ENCODE measurements around the gene APOE. TPM values are rescaled to one million over a fixed set of nuclear protein-coding genes. Genes with fewer than 3 reads are reported as not detected.

Gene APOE
- total and polyA plus RNA-seq, 7 donors, result 63.5 to 326 (median 111) TPM

GRCh38 chr19:44951179-44952159, 45.9 kb downstream of the APOE start:
- H3K36me3 ChIP-seq, result peaks cover 0 to 9% (median 2%) of the 10 kb centered on the region in 4 donors
- H3K4me3 ChIP-seq, result no peak overlapping the region
- no peaks in the 10 kb centered on the region for H3K27me3 ChIP-seq
- 55 to 62% methylated on average over 13 of the region's 13 CpGs for WGBS, 2 donors
- no peaks in the 10 kb centered on the region for H3K9me3 ChIP-seq
- intact Hi-C loops (cut with DNase I), result loop anchor here (1.0 to 5.0 kb wide), 2 partner anchors 48 to 104 kb away; partner anchors contain the start of gene NECTIN2
- H3K4me1 ChIP-seq, result peaks cover 0 to 32% (median 28%) of the 10 kb centered on the region in 4 donors
- peak overlapping the region in 2 of 4 donors; percentile 16 to 21 for H3K27ac ChIP-seq
- TF ChIP-seq CTCF (IDR thresholded peaks at IDR 0.05) (peak; percentile 69 to 84 (median 76)), EP300 (IDR thresholded peaks at IDR 0.05) (no peak)
- DNase-seq, result peak; percentile 83

DNA sequence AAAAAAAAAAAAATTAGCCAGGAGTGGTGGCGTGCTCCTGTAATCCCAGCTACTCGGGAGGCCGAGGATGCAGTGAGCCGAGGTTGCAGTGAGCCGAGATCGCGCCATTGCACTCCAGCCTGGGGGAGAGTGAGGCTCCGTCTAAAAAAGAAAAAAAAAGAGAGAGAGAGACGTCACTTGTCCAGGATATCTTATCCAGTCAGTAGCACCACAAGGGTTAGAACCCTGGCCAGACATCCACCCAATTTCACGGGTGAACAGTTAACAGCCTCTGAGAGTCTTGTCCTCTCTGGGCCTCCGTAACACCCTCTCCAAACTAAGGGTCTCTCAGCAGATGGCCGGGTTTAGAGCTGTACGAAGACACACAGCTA, 48.7 kb downstream of the APOE start:
- Histone ChIP-seq H3K36me3 (peaks cover 0 to 9% (median 2%) of the 10 kb centered on the region in 4 donors), H3K4me1 (peaks cover 0 to 50% (median 46%) of the 10 kb centered on the region in 4 donors), H3K9me3 (no peaks in the 10 kb centered on the region), H3K27ac (peak overlapping the region; percentile 88 to 95 (median 90)), H3K4me3 (peak overlapping the region; percentile 52 to 96 (median 82)), H3K27me3 (no peaks in the 10 kb centered on the region)
- TF ChIP-seq POLR2A (IDR thresholded peaks at IDR 0.05) (no peak), EP300 (IDR thresholded peaks at IDR 0.05) (no peak), POLR2AphosphoS5 (IDR thresholded peaks at IDR 0.05) (no peak), CTCF (IDR thresholded peaks at IDR 0.05) (no peak)
- DNase-seq, result no peak
- 15 to 33% methylated on average over 13 of the region's 13 CpGs for WGBS, 2 donors
- intact Hi-C loops (cut with DNase I), result loop anchor here (2.0 to 5.0 kb wide), 2 partner anchors 47 to 107 kb away; partner anchors contain the start of genes NECTIN2 and RELB

- no peaks in the 10 kb centered on the region for H3K27me3 ChIP-seq
- H3K4me1 ChIP-seq, result peaks cover 0 to 50% (median 46%) of the 10 kb centered on the region in 4 donors
- WGBS, 2 donors, result 0 to 1% methylated on average over 65 of the region's 65 CpGs
- H3K4me3 ChIP-seq, result peak within 1 kb of the TSS; percentile 72 to 96 (median 88)
- peaks cover 0 to 9% (median 2%) of the 10 kb centered on the region in 4 donors for H3K36me3 ChIP-seq
- no peak for TF ChIP-seq CTCF (IDR thresholded peaks at IDR 0.05)
- peak in 2 of 4 donors; percentile 15 to 22 for TF ChIP-seq EP300 (IDR thresholded peaks at IDR 0.05)
- TF ChIP-seq POLR2AphosphoS5 (IDR thresholded peaks at IDR 0.05), result peak; percentile 72 to 95 (median 89)
- TF ChIP-seq POLR2A (IDR thresholded peaks at IDR 0.05), result peak; percentile 55 to 69
- H3K27ac ChIP-seq, result peak within 1 kb of the TSS; percentile 88 to 95 (median 90)
- DNase-seq, result peak; percentile 98
- H3K9me3 ChIP-seq, result no peaks in the 10 kb centered on the region
- intact Hi-C loops (cut with DNase I), result loop anchor here (2.0 to 5.0 kb wide), 2 partner anchors 46 to 108 kb away; partner anchors contain the start of genes NECTIN2 and RELB
These were observed 49.3 kb downstream of the APOE start, which contains the start of gene CLPTM1 for GRCh38 chr19:44954649-44955504. Gene CLPTM1, plus strand, starts transcription at chr19:44955380. Its CDS starts 16 bp downstream, at chr19:44955396.
